GM10266 (cell line): ENCODE measurements around the gene PAFAH1B2.

ENCODE experiments used
- DNase-seq: peaks from one replicate; pipeline ENCODE4 v3.0.0; 2012; ENCODE audit errors: extremely low spot score
- CTCF ChIP-seq: IDR thresholded peaks from 2 replicates; pipeline ENCODE4 v1.5.1; 2012; ENCODE audit warnings: mild to moderate bottlenecking, low read depth; ENCODE audit not compliant: control insufficient read depth, insufficient read depth; ENCODE audit errors: missing control alignments

PAFAH1B2 gene

GRCh38 chr11:117210620-117211019 lies 66.5 kb downstream of the PAFAH1B2 start:
- DNase-seq, result no peak
- TF ChIP-seq CTCF, result no peak

GRCh38 chr11:117212697-117213355 lies 68.7 kb downstream of the PAFAH1B2 start:
- DNase-seq, result no peak
- TF ChIP-seq CTCF, result no peak

- no peak for TF ChIP-seq CTCF
- no peak for DNase-seq
Measured at GRCh38 chr11:117214404-117215110, 70.5 kb downstream of the PAFAH1B2 start.

- no peak for DNase-seq
- no peak for TF ChIP-seq CTCF
Measured at GRCh38 chr11:117217141-117218084, 73.3 kb downstream of the PAFAH1B2 start.

- no peak for TF ChIP-seq CTCF
- DNase-seq, result no peak
Measured at GRCh38 chr11:117218133-117218915, 74.2 kb downstream of the PAFAH1B2 start.

GRCh38 chr11:117219001-117219400 lies 74.9 kb downstream of the PAFAH1B2 start:
- no peak for DNase-seq
- no peak for TF ChIP-seq CTCF
